PC-9 (cell line): Measurements from ENCODE around the gene PPM1E.

Source experiments
- EZH2 ChIP-seq: fragments of 200-600 bp; sonication (generic); IDR thresholded peaks from 2 replicates; pipeline ENCODE4 v1.8.0; 2017; ENCODE audit warnings: antibody characterized with exemption, low read depth
- TF ChIP-seq, protein P1 (sequence below): fragments of 200-600 bp; sonication (generic); conservative IDR thresholded peaks from 2 replicates; pipeline ENCODE4 v1.6.1; 2017; ENCODE audit warnings: mixed run types, antibody characterized with exemption, mild to moderate bottlenecking, moderate library complexity

DNA sequence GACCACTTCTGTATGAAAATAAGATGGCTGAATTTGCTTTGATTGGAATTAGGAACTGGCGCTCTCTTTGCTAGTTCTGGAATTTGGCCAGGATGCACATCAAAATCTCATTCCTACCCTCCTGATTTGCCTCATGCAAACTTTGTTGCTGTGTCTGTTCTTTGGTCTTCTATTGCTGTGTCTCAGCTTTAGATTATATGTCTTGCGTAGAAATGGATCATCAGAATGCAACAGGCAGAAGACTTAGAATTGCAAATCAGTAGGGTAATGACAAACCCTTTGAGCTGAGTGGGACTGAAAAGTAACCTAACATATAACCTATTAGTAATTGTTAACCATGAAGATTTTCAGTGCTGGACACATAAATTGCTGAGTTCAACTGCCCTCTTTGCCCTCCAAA lies 33.0 kb upstream of the PPM1E start:
- TF ChIP-seq, protein P1, sequence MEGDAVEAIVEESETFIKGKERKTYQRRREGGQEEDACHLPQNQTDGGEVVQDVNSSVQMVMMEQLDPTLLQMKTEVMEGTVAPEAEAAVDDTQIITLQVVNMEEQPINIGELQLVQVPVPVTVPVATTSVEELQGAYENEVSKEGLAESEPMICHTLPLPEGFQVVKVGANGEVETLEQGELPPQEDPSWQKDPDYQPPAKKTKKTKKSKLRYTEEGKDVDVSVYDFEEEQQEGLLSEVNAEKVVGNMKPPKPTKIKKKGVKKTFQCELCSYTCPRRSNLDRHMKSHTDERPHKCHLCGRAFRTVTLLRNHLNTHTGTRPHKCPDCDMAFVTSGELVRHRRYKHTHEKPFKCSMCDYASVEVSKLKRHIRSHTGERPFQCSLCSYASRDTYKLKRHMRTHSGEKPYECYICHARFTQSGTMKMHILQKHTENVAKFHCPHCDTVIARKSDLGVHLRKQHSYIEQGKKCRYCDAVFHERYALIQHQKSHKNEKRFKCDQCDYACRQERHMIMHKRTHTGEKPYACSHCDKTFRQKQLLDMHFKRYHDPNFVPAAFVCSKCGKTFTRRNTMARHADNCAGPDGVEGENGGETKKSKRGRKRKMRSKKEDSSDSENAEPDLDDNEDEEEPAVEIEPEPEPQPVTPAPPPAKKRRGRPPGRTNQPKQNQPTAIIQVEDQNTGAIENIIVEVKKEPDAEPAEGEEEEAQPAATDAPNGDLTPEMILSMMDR = no peak
- TF ChIP-seq EZH2 = no peak
